H9 (cell line): ENCODE results near the gene CNNM3. TPM values are rescaled to one million over a fixed set of nuclear protein-coding genes. Genes with fewer than 3 reads are reported as not detected.

Experiments used
- DNase-seq: peaks from one replicate; pipeline ENCODE4 v3.0.0-alpha.2; 2017
- H2AFZ ChIP-seq: one replicate; pipeline ENCODE4 v1.6.1; 2013; ENCODE audit warnings: mild to moderate bottlenecking, low read length, control low read depth, moderate library complexity
- H2AK5ac ChIP-seq: 2 replicates; pipeline ENCODE4 v1.6.1; 2013; ENCODE audit warnings: low read length, control low read depth, mixed read lengths; ENCODE audit not compliant: insufficient read length
- H2BK120ac ChIP-seq: one replicate; pipeline ENCODE4 v1.6.1; 2013; ENCODE audit warnings: low read depth, mild to moderate bottlenecking, low read length, control low read depth, inconsistent platforms; ENCODE audit not compliant: poor library complexity, severe bottlenecking
- H2BK12ac ChIP-seq: 2 replicates; pipeline ENCODE4 v1.6.1; 2013; ENCODE audit warnings: low read length, control low read depth, mixed read lengths, low read depth; ENCODE audit not compliant: insufficient read length
- H2BK15ac ChIP-seq: 2 replicates; pipeline ENCODE4 v1.6.1; 2013; ENCODE audit warnings: low read depth, low read length, control low read depth
- H2BK20ac ChIP-seq: one replicate; pipeline ENCODE4 v1.6.1; 2013; ENCODE audit warnings: low read depth, mild to moderate bottlenecking, low read length, control low read depth, inconsistent platforms; ENCODE audit not compliant: poor library complexity, severe bottlenecking
- H2BK5ac ChIP-seq: 2 replicates; pipeline ENCODE4 v1.6.1; 2013; ENCODE audit warnings: low read length, control low read depth, mixed read lengths; ENCODE audit not compliant: insufficient read length
- H3K14ac ChIP-seq: 2 replicates; pipeline ENCODE4 v1.6.1; 2013; ENCODE audit warnings: low read length, control low read depth; ENCODE audit not compliant: insufficient read depth
- H3K18ac ChIP-seq: 2 replicates; pipeline ENCODE4 v1.6.1; 2013; ENCODE audit warnings: low read depth, mild to moderate bottlenecking, mixed read lengths, low read length, control low read depth; ENCODE audit not compliant: insufficient read length
- H3K23ac ChIP-seq: 2 replicates; pipeline ENCODE4 v1.6.1; 2013; ENCODE audit warnings: low read length, control low read depth, mixed read lengths, low read depth; ENCODE audit not compliant: insufficient read length
- H3K23me2 ChIP-seq: 2 replicates; pipeline ENCODE4 v1.6.1; 2013; ENCODE audit warnings: low read depth, mild to moderate bottlenecking, mixed read lengths, low read length, control low read depth; ENCODE audit not compliant: insufficient read length, poor library complexity, severe bottlenecking
- H3K27ac ChIP-seq: 2 replicates; pipeline ENCODE4 v1.5.1; 2013; ENCODE audit warnings: low read length, control low read depth, mixed read lengths, low read depth; ENCODE audit not compliant: insufficient read length
- H3K27me3 ChIP-seq: 2 replicates; pipeline ENCODE4 v1.6.1; 2013; ENCODE audit warnings: low read length, control low read depth, inconsistent platforms; ENCODE audit not compliant: insufficient read depth
- H3K4ac ChIP-seq: 2 replicates; pipeline ENCODE4 v1.6.1; 2013; ENCODE audit warnings: low read depth, mild to moderate bottlenecking, control low read depth, inconsistent platforms, low read length, moderate library complexity
- H3K4me1 ChIP-seq: 2 replicates; pipeline ENCODE4 v1.6.1; 2013; ENCODE audit warnings: low read length, control low read depth, inconsistent platforms; ENCODE audit not compliant: insufficient read depth
- H3K4me2 ChIP-seq: 2 replicates; pipeline ENCODE4 v1.6.1; 2013; ENCODE audit warnings: low read length, control low read depth, mixed read lengths; ENCODE audit not compliant: insufficient read length, insufficient read depth
- H3K56ac ChIP-seq: 2 replicates; pipeline ENCODE4 v1.6.1; 2013; ENCODE audit warnings: low read depth, mild to moderate bottlenecking, mixed read lengths, low read length, control low read depth; ENCODE audit not compliant: insufficient read length
- H3K79me1 ChIP-seq: 2 replicates; pipeline ENCODE4 v1.6.1; 2013; ENCODE audit warnings: low read depth, mild to moderate bottlenecking, moderate library complexity, low read length, control low read depth, inconsistent platforms; ENCODE audit not compliant: insufficient read depth, poor library complexity, severe bottlenecking
- H3K79me2 ChIP-seq: 2 replicates; pipeline ENCODE4 v1.6.1; 2013; ENCODE audit warnings: low read length, control low read depth, inconsistent platforms; ENCODE audit not compliant: insufficient read depth
- H3K9ac ChIP-seq: 2 replicates; pipeline ENCODE4 v1.6.1; 2013; ENCODE audit warnings: low read length, control low read depth, mixed read lengths; ENCODE audit not compliant: insufficient read length; ENCODE audit errors: extremely low read depth
- H3K9me3 ChIP-seq: one replicate; pipeline ENCODE4 v1.6.1; 2013; ENCODE audit warnings: low read depth, low read length, inconsistent platforms; ENCODE audit not compliant: control insufficient read depth
- H3T11ph ChIP-seq: one replicate; pipeline ENCODE4 v1.6.1; 2013; ENCODE audit warnings: mild to moderate bottlenecking, low read length, control low read depth, inconsistent platforms
- H4K20me1 ChIP-seq: one replicate; pipeline ENCODE4 v1.6.1; 2013; ENCODE audit not compliant: control insufficient read depth, insufficient read length, insufficient read depth
- H4K5ac ChIP-seq: 2 replicates; pipeline ENCODE4 v1.6.1; 2013; ENCODE audit warnings: low read depth, mild to moderate bottlenecking, mixed read lengths, low read length, control low read depth; ENCODE audit not compliant: insufficient read length
- H4K8ac ChIP-seq: replicated peaks from 2 replicates; pipeline ENCODE4 v1.6.1; 2013; ENCODE audit warnings: low read length, control low read depth, mixed read lengths, low read depth; ENCODE audit not compliant: insufficient read length
- H4K91ac ChIP-seq: 2 replicates; pipeline ENCODE4 v1.6.1; 2013; ENCODE audit warnings: low read depth, mild to moderate bottlenecking, moderate library complexity, mixed read lengths, low read length, control low read depth; ENCODE audit not compliant: insufficient read length
- H3K27ac Mint-ChIP-seq, 3 experiments: 2 replicates in 2 of 3; 3 replicates in 1 of 3; pipeline ENCODE4 v1.8.0; 2020 to 2021; ENCODE audit warnings: mixed read lengths in 3 of 3, mild to moderate bottlenecking in 1 of 3, moderate library complexity in 1 of 3
- H3K27me3 Mint-ChIP-seq: 2 replicates; pipeline ENCODE4 v1.8.0; 2021; ENCODE audit warnings: low read depth, mild to moderate bottlenecking, moderate library complexity, mixed read lengths
- H3K36me3 Mint-ChIP-seq, 3 experiments: 2 replicates in 2 of 3; 3 replicates in 1 of 3; pipeline ENCODE4 v1.8.0; 2020 to 2021; ENCODE audit warnings: low read depth in 3 of 3, mixed read lengths in 3 of 3; ENCODE audit not compliant: insufficient read depth in 1 of 3
- H3K4me1 Mint-ChIP-seq, 2 experiments: 2 replicates each; pipeline ENCODE4 v1.8.0; 2020; ENCODE audit warnings: mixed read lengths in 2 of 2
- H3K4me3 Mint-ChIP-seq, 2 experiments: 2 replicates in 1 of 2; 3 replicates in 1 of 2; pipeline ENCODE4 v1.8.0; 2020 to 2021; ENCODE audit warnings: mild to moderate bottlenecking in 2 of 2, mixed read lengths in 2 of 2, moderate library complexity in 1 of 2
- H3K9me3 Mint-ChIP-seq, 2 experiments: 2 replicates in 1 of 2; 3 replicates in 1 of 2; pipeline ENCODE4 v1.8.0; 2020; ENCODE audit warnings: mild to moderate bottlenecking in 2 of 2, mixed read lengths in 2 of 2, moderate library complexity in 1 of 2
- WGBS: extraction: QIAGEN DNeasy Blood & Tissue Kit; methylation state at CpG from one replicate; pipeline ENCODE4 v1.1.7; 2013; ENCODE audit warnings: missing lambda C conversion rate, low lambda C conversion rate, mixed read lengths; ENCODE audit not compliant: insufficient read length; ENCODE audit errors: extremely low coverage; 5-methylcytosine and 5-hydroxymethylcytosine counted together
- total RNA-seq: library from RNA; stranded (reverse); gene quantifications from 2 replicates; pipeline ENCODE4 v1.2.1, GENCODE V29; 2021
- TF ChIP-seq, protein P1 (sequence below): fragments of 200-600 bp; sonication (generic); conservative IDR thresholded peaks from 3 replicates; pipeline ENCODE4 v1.8.0; 2021; ENCODE audit warnings: antibody characterized with exemption, mild to moderate bottlenecking

CNNM3 gene
- total RNA-seq, 1 experiment from 2014 or later = 25.0 TPM

- H3K27ac Mint-ChIP-seq = no peak overlapping the region; a peak in 2 of 7 replicates
- H3K23me2 ChIP-seq = no peaks in the 10 kb centered on the region
- no peaks in the 10 kb centered on the region for H4K20me1 ChIP-seq
- TF ChIP-seq, protein P1, sequence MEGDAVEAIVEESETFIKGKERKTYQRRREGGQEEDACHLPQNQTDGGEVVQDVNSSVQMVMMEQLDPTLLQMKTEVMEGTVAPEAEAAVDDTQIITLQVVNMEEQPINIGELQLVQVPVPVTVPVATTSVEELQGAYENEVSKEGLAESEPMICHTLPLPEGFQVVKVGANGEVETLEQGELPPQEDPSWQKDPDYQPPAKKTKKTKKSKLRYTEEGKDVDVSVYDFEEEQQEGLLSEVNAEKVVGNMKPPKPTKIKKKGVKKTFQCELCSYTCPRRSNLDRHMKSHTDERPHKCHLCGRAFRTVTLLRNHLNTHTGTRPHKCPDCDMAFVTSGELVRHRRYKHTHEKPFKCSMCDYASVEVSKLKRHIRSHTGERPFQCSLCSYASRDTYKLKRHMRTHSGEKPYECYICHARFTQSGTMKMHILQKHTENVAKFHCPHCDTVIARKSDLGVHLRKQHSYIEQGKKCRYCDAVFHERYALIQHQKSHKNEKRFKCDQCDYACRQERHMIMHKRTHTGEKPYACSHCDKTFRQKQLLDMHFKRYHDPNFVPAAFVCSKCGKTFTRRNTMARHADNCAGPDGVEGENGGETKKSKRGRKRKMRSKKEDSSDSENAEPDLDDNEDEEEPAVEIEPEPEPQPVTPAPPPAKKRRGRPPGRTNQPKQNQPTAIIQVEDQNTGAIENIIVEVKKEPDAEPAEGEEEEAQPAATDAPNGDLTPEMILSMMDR = no peak
- no peak overlapping the region for H3K4me2 ChIP-seq
- H2BK20ac ChIP-seq = no peak overlapping the region
- H3K4me3 Mint-ChIP-seq = no peak overlapping the region
- no peak overlapping the region for H3K27ac ChIP-seq
- H3T11ph ChIP-seq = no peak overlapping the region
- no peaks in the 10 kb centered on the region for H3K4me1 ChIP-seq
- no peak overlapping the region for H3K4ac ChIP-seq
- H3K79me1 ChIP-seq = peaks cover 4% of the 10 kb centered on the region
- no peak overlapping the region for H3K23ac ChIP-seq
- no peaks in the 10 kb centered on the region for H3K9me3 ChIP-seq
- no peak overlapping the region for H3K56ac ChIP-seq
- WGBS = no CpG with 5 or more reads among the region's 14 CpGs
- H3K27me3 ChIP-seq = no peaks in the 10 kb centered on the region
- no peak overlapping the region for H2BK120ac ChIP-seq
- no peak overlapping the region for H3K14ac ChIP-seq
- H2BK12ac ChIP-seq = no peak overlapping the region
- no peaks in the 10 kb centered on the region for H3K27me3 Mint-ChIP-seq
- no peak overlapping the region for H4K8ac ChIP-seq
- no peak overlapping the region for H2AK5ac ChIP-seq
- no peak overlapping the region for H2AFZ ChIP-seq
- H3K36me3 Mint-ChIP-seq = peaks cover 37 to 78% (median 66%) of the 10 kb centered on the region in 3 experiments
- no peak overlapping the region for H2BK15ac ChIP-seq
- no peaks in the 10 kb centered on the region for H3K79me2 ChIP-seq
- no peak overlapping the region for H3K18ac ChIP-seq
- H4K91ac ChIP-seq = no peak overlapping the region
- no peak overlapping the region for H3K9ac ChIP-seq
- DNase-seq = no peak
- no peaks in the 10 kb centered on the region for H3K9me3 Mint-ChIP-seq
- H4K5ac ChIP-seq = no peak overlapping the region
- no peak overlapping the region for H2BK5ac ChIP-seq
- peaks cover 18 to 20% of the 10 kb centered on the region in 2 experiments for H3K4me1 Mint-ChIP-seq
Measured at GRCh38 chr2:96828436-96828835, 12.4 kb downstream of the CNNM3 start.
